Activated CD4-positive, alpha-beta T cell treated with anti-CD3 and anti-CD28 coated beads, Interleukin-2, amount 10 ng/mL, durations not matched to agents 7 days and 5 days (primary cell): ENCODE measurements around the gene HYAL1. TPM values are rescaled to one million over a fixed set of nuclear protein-coding genes. Genes with fewer than 3 reads are reported as not detected.

Experiments used
- CTCF ChIA-PET: fragments of 350-600 bp; sonication (Branson Sonifier 250); formaldehyde crosslinking; loops from one replicate; lab custom pipeline; 2021; ENCODE audit warnings: antibody characterized with exemption; lab: Charles Lee
- POLR2A ChIA-PET: fragments of 350-600 bp; sonication (Branson Sonifier 250); formaldehyde crosslinking; loops from one replicate; lab custom pipeline; 2021; ENCODE audit warnings: antibody characterized with exemption; lab: Charles Lee
- DNase-seq: peaks from one replicate; pipeline ENCODE4 v3.0.0-alpha.2; 2020
- H3K27ac Mint-ChIP-seq: one replicate; pipeline ENCODE4 v1.8.0; 2021; ENCODE audit warnings: mild to moderate bottlenecking, moderate library complexity, mixed read lengths
- H3K27me3 Mint-ChIP-seq: one replicate; pipeline ENCODE4 v1.8.0; 2021; ENCODE audit warnings: mixed read lengths
- H3K36me3 Mint-ChIP-seq: one replicate; pipeline ENCODE4 v1.8.0; 2021; ENCODE audit warnings: low read depth, mixed read lengths
- H3K4me1 Mint-ChIP-seq: one replicate; pipeline ENCODE4 v1.8.0; 2021; ENCODE audit warnings: mixed read lengths
- H3K4me3 Mint-ChIP-seq: one replicate; pipeline ENCODE4 v1.8.0; 2021; ENCODE audit warnings: mild to moderate bottlenecking, moderate library complexity, mixed read lengths
- H3K9me3 Mint-ChIP-seq: one replicate; pipeline ENCODE4 v1.8.0; 2021; ENCODE audit warnings: mixed read lengths
- total RNA-seq, 2 experiments: library from RNA; stranded (reverse); gene quantifications; one replicate each; pipeline ENCODE4 v1.2.3, GENCODE V29; 2021

HYAL1 gene
- total RNA-seq, 2 experiments from 2014 or later: 0.07 TPM; not detected in 1

DNA sequence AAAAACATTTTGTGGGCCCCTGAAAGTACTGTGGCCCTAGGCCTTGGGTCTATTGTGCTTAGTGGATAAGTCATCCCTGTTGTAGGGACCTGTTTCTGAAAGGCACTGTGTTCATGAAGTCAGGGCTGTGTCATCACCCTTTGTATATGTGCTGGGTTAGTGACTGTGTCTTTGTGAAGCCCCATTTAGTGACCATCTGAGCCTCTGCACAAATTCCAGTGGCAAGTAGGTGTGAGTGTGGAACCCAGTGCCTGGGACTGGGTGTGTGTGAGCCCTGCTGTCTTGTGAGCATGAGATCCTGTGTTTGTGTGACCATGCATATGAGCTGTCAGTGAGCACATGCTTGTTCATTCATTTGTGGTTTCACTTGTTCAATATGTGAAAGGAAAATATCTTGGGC, 1.2 kb upstream of the HYAL1 start:
- POLR2A ChIA-PET: no interaction called here
- no peak for DNase-seq
- H3K36me3 Mint-ChIP-seq: no peaks in the 10 kb centered on the region
- peaks cover 14% of the 10 kb centered on the region for H3K4me1 Mint-ChIP-seq
- CTCF ChIA-PET: interaction anchor here (0.9 to 1.8 kb wide), 4 partner anchors 11 to 16 kb away, joined by 4 to 9 read pairs (median 4); no protein-coding TSS in a partner anchor
- H3K9me3 Mint-ChIP-seq: no peaks in the 10 kb centered on the region
- H3K27ac Mint-ChIP-seq: no peak overlapping the region
- no peak overlapping the region for H3K4me3 Mint-ChIP-seq
- H3K27me3 Mint-ChIP-seq: no peaks in the 10 kb centered on the region

DNA sequence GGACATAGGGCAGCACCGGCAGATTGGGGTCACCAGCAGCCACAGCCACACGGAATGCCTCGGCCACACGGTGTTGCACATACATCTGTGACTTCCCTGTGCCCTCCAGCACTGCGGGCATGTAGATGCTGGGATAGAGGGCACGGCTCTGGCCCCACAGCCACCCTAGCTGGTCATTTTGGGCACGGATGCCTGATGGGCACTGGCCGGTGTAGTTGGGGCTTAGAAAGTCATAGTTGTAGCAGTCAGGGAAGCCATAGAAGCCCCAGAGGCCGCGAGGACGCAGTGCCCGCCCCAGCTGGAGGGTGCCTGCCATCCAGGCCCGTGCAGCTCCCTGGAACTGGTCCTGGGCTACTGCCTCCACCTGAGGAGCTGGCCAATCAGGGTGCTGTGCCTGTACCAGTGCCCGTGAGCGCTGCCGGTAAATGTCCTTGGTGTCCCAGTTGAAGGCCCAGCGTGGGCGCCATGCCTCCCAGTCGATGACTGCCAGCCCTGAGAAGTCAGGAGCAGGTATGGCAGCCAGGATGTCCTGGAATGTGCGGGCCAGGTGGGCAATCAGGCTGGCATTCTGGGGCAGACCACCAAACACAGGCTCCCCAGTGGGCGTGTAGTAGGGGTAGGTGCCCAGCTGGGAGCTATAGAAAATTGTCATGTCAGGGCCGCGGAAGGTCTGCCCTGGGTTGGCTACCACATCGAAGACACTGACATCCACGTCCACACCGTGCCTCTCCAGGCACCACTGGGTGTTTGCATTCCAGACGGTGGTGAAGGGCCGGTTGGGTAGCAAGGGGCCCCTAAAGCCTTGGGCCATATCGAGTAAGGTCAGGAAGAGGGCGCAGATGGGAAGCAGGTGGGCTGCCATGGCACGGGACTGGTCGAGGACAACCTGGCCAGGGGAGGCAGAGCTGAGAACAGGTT, 1.0 kb downstream of the HYAL1 start:
- Mint-ChIP-seq H3K4me1 (peaks cover 26% of the 10 kb centered on the region), H3K27ac (no peak overlapping the region), H3K9me3 (no peaks in the 10 kb centered on the region), H3K4me3 (no peak overlapping the region), H3K36me3 (no peaks in the 10 kb centered on the region), H3K27me3 (no peaks in the 10 kb centered on the region)
- ChIA-PET CTCF (interaction anchor here (0.6 to 1.1 kb wide), 3 partner anchors 15 to 484 kb away, joined by 3 to 4 read pairs (median 4); no protein-coding TSS in a partner anchor), POLR2A (interaction anchor here (0.6 to 0.7 kb wide), 2 partner anchors 67 to 1653 kb away, joined by 3 read pairs; no protein-coding TSS in a partner anchor)
- peak; percentile 5 for DNase-seq

DNA sequence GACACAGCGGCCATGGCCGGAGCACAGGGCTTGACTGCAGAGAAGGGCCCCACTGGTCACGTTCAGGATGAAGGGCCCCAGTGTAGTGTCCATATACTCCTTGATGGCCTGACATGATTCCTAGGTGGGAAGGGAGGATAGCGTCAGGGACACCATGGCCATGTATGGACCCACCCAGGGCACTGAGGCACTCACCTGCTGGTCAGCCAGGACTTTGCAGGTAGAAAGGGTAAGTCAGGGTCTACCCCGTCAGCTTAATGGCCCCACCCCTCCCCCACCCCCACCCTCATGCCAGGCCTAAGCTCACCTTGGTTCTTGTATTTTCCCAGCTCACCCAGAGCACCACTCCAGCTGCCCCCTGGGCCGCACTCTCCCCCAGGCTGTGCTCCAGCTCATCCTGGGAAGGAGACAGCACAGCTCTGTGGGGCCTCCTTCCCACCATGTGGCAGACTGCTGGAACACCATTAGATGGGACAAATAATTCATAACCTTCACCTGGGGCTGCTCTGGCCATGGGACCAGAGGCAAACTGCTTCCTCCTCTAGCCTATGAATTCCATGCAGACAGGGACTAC, 2.6 kb downstream of the HYAL1 start:
- Mint-ChIP-seq H3K4me3 (peak overlapping the region; percentile 95), H3K27me3 (no peaks in the 10 kb centered on the region), H3K27ac (peak overlapping the region; percentile 100), H3K36me3 (peaks cover 1% of the 10 kb centered on the region), H3K9me3 (no peaks in the 10 kb centered on the region), H3K4me1 (peaks cover 30% of the 10 kb centered on the region)
- ChIA-PET CTCF (no interaction called here), POLR2A (no interaction called here)
- no peak for DNase-seq

DNA sequence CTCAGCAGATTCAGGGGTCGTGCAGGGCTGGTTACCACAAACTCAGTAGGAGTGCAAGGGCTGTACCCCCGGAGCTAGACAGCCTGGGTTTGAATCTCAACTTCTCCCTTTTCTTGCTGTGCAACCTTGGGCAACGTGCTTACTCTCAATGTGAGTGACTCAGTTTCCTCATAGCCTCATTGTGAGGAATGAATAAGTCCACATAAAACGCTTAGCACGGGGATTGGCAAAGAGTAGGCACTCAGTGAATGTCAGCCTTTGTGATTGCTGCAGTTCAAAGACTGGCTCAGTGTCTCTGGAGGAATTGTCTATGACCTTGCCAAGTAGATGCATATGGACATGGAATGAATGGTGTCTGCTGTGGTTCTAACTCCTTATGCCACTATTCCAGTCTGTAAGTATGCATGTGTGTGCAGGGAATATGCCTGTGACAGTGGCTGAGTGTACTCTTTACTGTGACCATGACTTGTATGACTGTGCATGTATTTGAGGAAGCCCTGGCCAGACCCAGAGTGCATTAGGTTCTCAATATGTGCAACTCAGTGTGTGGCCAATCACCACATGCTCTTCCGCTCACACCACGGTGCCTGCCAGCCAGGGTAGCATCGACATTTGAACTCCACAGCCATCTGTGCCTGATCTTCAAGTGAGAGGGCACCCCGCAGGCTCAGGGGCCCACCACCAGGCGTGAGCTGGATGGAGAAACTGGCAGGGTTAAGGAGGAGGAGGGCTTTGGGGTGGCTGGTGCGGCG, 3.3 kb downstream of the HYAL1 start:
- H3K27me3 Mint-ChIP-seq: no peaks in the 10 kb centered on the region
- peaks cover 1% of the 10 kb centered on the region for H3K36me3 Mint-ChIP-seq
- peak overlapping the region; percentile 95 for H3K4me3 Mint-ChIP-seq
- H3K9me3 Mint-ChIP-seq: no peaks in the 10 kb centered on the region
- peaks cover 30% of the 10 kb centered on the region for H3K4me1 Mint-ChIP-seq
- ChIA-PET CTCF (interaction anchor here (0.7 to 4.5 kb wide), 14 partner anchors 11 to 105 kb away, joined by 3 to 21 read pairs (median 6); partner anchors contain the start of genes HYAL2, RASSF1 and TUSC2), POLR2A (interaction anchor here (0.7 to 1.1 kb wide), 2 partner anchors 37 to 51 kb away, joined by 3 read pairs; partner anchors contain the start of genes CYB561D2 and NPRL2)
- DNase-seq: peak; percentile 6
- peak overlapping the region; percentile 100 for H3K27ac Mint-ChIP-seq

DNA sequence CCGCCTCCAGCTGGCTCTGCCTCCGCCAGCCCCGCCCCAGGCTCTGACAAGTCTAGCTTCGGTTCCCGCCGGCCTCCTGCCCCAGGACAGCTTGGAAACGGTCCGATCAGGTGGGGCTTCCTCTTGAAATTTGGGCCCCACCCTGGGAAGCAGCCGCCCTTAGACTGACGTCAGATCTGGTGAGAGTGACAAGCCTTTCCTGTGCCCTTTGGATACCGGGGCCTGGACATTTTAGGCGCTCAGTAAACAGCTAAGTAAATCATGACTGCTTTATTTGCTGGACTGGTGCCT, 3.8 kb downstream of the HYAL1 start:
- POLR2A ChIA-PET: interaction anchor here (0.7 to 1.1 kb wide), 2 partner anchors 38 to 51 kb away, joined by 3 read pairs; partner anchors contain the start of genes CYB561D2 and NPRL2
- CTCF ChIA-PET: interaction anchor here (0.7 to 4.5 kb wide), 15 partner anchors 10 to 105 kb away, joined by 3 to 21 read pairs (median 6); partner anchors contain the start of genes GNAI2, HYAL2, RASSF1 and TUSC2
- Mint-ChIP-seq H3K4me3 (peak overlapping the region; percentile 95), H3K36me3 (peaks cover 1% of the 10 kb centered on the region), H3K27me3 (no peaks in the 10 kb centered on the region), H3K27ac (peak overlapping the region; percentile 100), H3K9me3 (no peaks in the 10 kb centered on the region), H3K4me1 (peaks cover 30% of the 10 kb centered on the region)
- no peak for DNase-seq

DNA sequence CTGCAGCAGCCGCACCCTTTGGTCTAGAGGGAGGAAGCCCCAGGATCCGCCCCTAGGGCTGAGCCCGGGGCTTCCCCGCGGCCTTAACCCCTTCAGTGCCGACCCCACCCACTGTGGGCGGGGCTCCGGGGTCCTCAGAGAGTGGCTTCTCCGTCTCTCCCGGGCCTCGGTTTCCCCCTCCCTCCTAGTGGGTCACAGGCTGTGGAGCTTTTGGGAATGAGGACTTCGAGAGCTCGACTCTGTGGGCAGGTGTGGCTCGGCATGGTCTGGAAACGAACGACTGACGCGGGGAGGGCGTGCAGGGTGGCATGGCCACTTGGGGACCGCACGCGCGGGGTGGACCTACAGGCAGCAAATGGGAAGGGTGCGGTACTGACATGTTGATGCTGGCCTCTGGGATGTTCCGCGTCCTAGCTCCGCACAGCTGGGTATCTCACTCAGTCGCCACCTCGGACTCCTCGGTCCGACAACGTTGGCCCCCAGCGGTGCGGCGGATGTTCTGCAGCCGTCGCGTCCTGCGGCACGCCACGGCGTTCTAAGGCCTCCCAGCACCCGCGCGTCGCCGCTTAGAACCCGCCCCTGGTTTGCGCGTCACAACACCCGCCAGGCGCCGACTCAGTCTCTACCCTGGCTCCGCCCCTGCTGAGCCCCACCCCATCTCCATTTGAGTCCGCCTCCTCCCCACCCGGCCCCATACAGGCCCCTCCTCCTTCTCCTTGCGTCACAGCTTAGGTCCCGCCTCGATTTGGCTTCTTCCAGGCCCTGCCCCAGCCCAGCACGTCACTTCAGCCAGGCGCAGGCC, 4.3 kb downstream of the HYAL1 start, which contains the start of the genes HYAL3 and NAA80:
Gene HYAL3 (minus strand): TSS at position 570 of the 802 bp plus-strand sequence. CDS start 3,803 bp downstream, outside the sequence.
Gene NAA80 (minus strand): TSS at position 570 of the 802 bp plus-strand sequence. CDS start 1,942 bp downstream, outside the sequence.
- ChIA-PET POLR2A (interaction anchor here (0.7 to 1.1 kb wide), 2 partner anchors 38 to 52 kb away, joined by 3 read pairs; partner anchors contain the start of genes CYB561D2 and NPRL2), CTCF (interaction anchor here (0.7 to 4.5 kb wide), 19 partner anchors 10 to 293 kb away, joined by 3 to 21 read pairs (median 6); partner anchors contain the start of genes CYB561D2, GNAI2, HYAL2 and LSMEM2)
- DNase-seq: peak; percentile 99
- Mint-ChIP-seq H3K4me3 (peak within 1 kb of the TSS; percentile 95), H3K27ac (peak within 1 kb of the TSS; percentile 100), H3K36me3 (peaks cover 1% of the 10 kb centered on the region), H3K9me3 (no peaks in the 10 kb centered on the region), H3K27me3 (no peaks in the 10 kb centered on the region), H3K4me1 (peaks cover 30% of the 10 kb centered on the region)

DNA sequence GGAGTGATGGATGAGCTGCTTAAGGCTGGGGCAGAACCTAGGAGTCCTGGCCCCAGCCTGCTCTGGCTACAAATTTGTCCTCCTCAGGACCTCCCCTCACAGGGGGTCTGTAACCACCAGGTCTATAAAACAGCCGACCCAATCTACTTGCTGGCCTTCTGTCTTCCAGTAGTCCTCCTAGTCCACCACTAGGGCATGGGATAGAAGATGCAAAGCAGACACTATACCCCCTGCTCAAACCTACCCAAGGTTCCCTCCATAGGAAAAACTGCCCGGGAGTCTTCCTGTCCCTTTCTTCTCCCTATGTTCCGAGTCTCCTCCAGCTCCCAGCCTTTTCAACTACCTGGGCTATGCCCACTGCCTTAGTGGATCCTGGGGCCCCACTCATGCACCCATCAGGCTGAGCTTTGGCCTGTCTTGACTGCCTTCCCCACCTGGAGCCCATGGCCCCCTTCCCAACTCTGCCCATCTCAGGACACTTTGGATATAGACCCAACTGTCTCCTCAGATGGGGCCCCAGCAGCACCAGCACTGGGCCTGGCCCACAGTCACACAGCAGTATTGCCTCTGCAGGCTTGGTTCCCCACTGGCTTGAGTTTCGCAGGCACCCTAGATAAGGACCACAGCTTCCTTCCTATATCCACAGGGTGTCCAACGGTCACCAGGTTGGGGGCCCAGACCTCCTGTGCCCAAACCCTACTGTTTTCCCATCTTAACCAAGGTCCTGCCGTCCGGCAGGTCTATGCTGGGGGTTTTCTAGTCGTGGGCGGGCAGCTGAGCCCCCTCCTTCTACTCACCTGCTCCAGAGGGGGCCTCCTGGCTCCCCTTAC, 5.3 kb downstream of the HYAL1 start:
- ChIA-PET POLR2A (no interaction called here), CTCF (interaction anchor here (0.6 to 4.5 kb wide), 15 partner anchors 9 to 294 kb away, joined by 3 to 21 read pairs (median 6); partner anchors contain the start of genes CYB561D2, GNAI2, HYAL2 and LSMEM2)
- no peaks in the 10 kb centered on the region for H3K27me3 Mint-ChIP-seq
- H3K4me1 Mint-ChIP-seq: peaks cover 35% of the 10 kb centered on the region
- H3K9me3 Mint-ChIP-seq: no peaks in the 10 kb centered on the region
- H3K27ac Mint-ChIP-seq: peak overlapping the region; percentile 100
- H3K4me3 Mint-ChIP-seq: peak overlapping the region; percentile 95
- peak; percentile 8 for DNase-seq
- H3K36me3 Mint-ChIP-seq: peaks cover 1% of the 10 kb centered on the region

DNA sequence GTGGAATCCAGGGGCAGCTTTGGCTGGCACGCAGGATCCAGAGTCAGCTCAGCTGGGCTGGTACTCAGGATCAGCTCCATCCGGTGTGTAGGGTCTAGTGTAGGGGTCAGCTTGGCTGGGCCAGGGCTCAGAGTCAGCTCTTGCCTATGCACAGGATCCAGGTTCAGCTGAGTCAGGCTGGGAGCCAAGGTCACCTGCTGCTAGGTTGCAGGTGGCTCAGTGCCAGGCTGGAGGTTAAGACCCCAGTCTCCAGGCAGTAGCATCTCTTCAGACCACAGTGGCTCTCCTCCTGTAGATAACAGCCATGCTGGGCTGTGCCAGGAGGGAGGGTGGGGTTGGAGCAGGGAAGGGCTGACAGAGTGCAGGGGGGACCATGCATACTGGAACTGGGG, 6.0 kb downstream of the HYAL1 start:
- ChIA-PET POLR2A (interaction anchor here (0.6 kb wide), 1 partner anchor 28 kb away, joined by 5 read pairs; the partner anchor contains the start of gene SEMA3B), CTCF (interaction anchor here (0.6 to 4.5 kb wide), 7 partner anchors 9 to 68 kb away, joined by 3 to 21 read pairs (median 4); partner anchors contain the start of genes HYAL2 and LSMEM2)
- DNase-seq: no peak
- Mint-ChIP-seq H3K9me3 (no peaks in the 10 kb centered on the region), H3K27me3 (no peaks in the 10 kb centered on the region), H3K36me3 (peaks cover 1% of the 10 kb centered on the region), H3K27ac (peak overlapping the region; percentile 100), H3K4me3 (peak overlapping the region; percentile 95), H3K4me1 (peaks cover 41% of the 10 kb centered on the region)

DNA sequence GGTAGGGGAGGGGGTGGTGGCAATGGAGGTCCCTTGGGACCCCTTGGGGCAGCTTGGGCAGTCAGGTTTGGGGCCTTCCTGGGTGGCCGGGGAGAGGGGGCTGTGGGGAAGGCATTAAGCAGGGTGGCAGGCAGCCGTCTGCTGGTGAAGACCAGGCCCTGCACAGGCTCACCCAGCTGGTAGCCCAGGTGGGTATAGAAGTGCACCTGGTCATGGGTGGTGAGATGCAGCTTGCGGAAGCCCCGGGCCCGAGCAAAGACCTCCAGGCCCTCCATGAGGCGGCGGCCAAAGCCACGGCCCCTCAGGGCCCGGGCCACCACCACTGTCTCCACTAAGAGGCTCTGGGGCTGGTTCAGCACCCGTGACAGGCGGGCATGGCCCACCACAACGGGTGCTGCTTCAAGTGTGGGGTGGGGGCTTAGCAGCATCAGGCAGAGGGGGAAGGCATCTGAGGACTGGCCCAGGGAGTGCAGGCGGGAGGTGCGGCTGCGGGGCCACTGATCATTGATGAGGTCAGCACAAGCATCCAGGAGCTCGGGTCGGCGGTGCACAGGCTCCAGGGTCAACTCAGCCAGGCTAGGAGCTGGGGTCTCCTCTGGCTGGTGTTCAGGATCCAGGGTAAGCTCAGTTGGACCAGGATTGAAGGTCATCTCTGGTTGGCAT, 6.5 kb downstream of the HYAL1 start:
- ChIA-PET POLR2A (interaction anchor here (0.6 kb wide), 1 partner anchor 28 kb away, joined by 5 read pairs; the partner anchor contains the start of gene SEMA3B), CTCF (interaction anchor here (0.6 to 4.5 kb wide), 5 partner anchors 10 to 68 kb away, joined by 3 to 21 read pairs (median 4); partner anchors contain the start of gene HYAL2)
- H3K4me1 Mint-ChIP-seq: peaks cover 42% of the 10 kb centered on the region
- H3K36me3 Mint-ChIP-seq: peaks cover 1% of the 10 kb centered on the region
- H3K9me3 Mint-ChIP-seq: no peaks in the 10 kb centered on the region
- no peak overlapping the region for H3K4me3 Mint-ChIP-seq
- H3K27me3 Mint-ChIP-seq: no peaks in the 10 kb centered on the region
- peak overlapping the region; percentile 71 for H3K27ac Mint-ChIP-seq
- peak; percentile 6 for DNase-seq
